ENCODE results near the gene PCDHGA1. TPM values are rescaled to one million over a fixed set of nuclear protein-coding genes. Genes with fewer than 3 reads are reported as not detected.

Gene PCDHGA1
- total and polyA plus RNA-seq, 2 of the 4 experiments (the other 2 are of a cell fraction): 0.90 to 0.92 TPM

- BruUV-seq (replicated peaks): no TSS peak
- no peak overlapping the region for H4K5ac ChIP-seq (ENCODE audit: low read depth, low read length)
- ATAC-seq (ENCODE audit: low read depth) (no peak), DNase-seq (no peak)
- H3K9me3 ChIP-seq (ENCODE audit: control insufficient read depth, insufficient read depth, low read length): peaks cover 59% of the 10 kb centered on the region
- POLR2A ChIA-PET (ENCODE audit: unreplicated experiment): no interaction called here
- dilution Hi-C loops (cut with HindIII; ENCODE audit: low sequenced_read_pairs, unreplicated experiment): no loop called here
- no peak overlapping the region for H2AFZ ChIP-seq (replicated peaks; ENCODE audit: low read length, poor library complexity)
- H3K4me2 ChIP-seq (ENCODE audit: low read depth, low read length): no peak overlapping the region
- no peaks in the 10 kb centered on the region for H3K27me3 ChIP-seq (ENCODE audit: control insufficient read depth, insufficient read depth, low read length)
- no peak overlapping the region for H2BK15ac ChIP-seq (ENCODE audit: low read depth, low read length)
- CTCF ChIA-PET: no interaction called here
- intact Hi-C loops (cut with micrococcal nuclease): loop anchor here (5.0 kb wide), 1 partner anchor 82 kb away; no protein-coding TSS in a partner anchor
- no peak overlapping the region for H4K91ac ChIP-seq (ENCODE audit: insufficient read depth, low read depth, low read length)
- H2BK20ac ChIP-seq (ENCODE audit: low read depth, low read length): no peak overlapping the region
- no peak overlapping the region for H3K23ac ChIP-seq (ENCODE audit: low read depth, low read length)
- H4K20me1 ChIP-seq (ENCODE audit: insufficient read depth, low read length): no peaks in the 10 kb centered on the region
- 52% methylated on average over 36 of the region's 64 CpGs; no CpG with 5 or more reads in 1 of the 2 experiments for WGBS, 2 experiments (ENCODE audit: extremely low coverage in 2 of 2, insufficient read length in 1 of 2)
- no peak overlapping the region for H3K27ac ChIP-seq (ENCODE audit: insufficient read depth, low read length)
- H3K18ac ChIP-seq (ENCODE audit: low read depth, low read length): no peak overlapping the region
- H2BK5ac ChIP-seq (ENCODE audit: low read depth, low read length, poor library complexity, severe bottlenecking): no peak overlapping the region
- TF ChIP-seq ELK1 (IDR thresholded peaks at IDR 0.05; ENCODE audit: borderline replicate concordance, low read depth, low read length) (no peak), CEBPB (IDR thresholded peaks at IDR 0.05; ENCODE audit: low read depth, low read length) (peak; percentile 34; the same call in 1 of the 2 replicates)
- H3K14ac ChIP-seq (replicated peaks; ENCODE audit: low read depth, low read length): no peak overlapping the region
- no peaks in the 10 kb centered on the region for H3K4me1 ChIP-seq (ENCODE audit: control insufficient read depth, insufficient read depth, low read length)
- H2AK5ac ChIP-seq (ENCODE audit: low read depth, low read length): no peak overlapping the region
- no peak overlapping the region for H2AK9ac ChIP-seq (replicated peaks; ENCODE audit: low read depth, low read length, poor library complexity)
- peaks cover 10 to 12% of the 10 kb centered on the region in 2 experiments; a peak in 3 of 4 replicates for H3K79me1 ChIP-seq (ENCODE audit: low read depth in 1 of 2, low read length in 2 of 2)
- H3K4me3 ChIP-seq (ENCODE audit: insufficient read depth, low read depth, low read length): no peak overlapping the region
- no peak overlapping the region for H2BK120ac ChIP-seq (ENCODE audit: low read depth, low read length)
- H3K4ac ChIP-seq (ENCODE audit: low read depth, low read length): no peak overlapping the region
- no peak overlapping the region for H3K56ac ChIP-seq (ENCODE audit: extremely low read depth, insufficient read depth, low read length)
- H3K36me3 ChIP-seq (ENCODE audit: control insufficient read depth, insufficient read depth, low read length): peaks cover 17% of the 10 kb centered on the region; the same call in 1 of the 2 replicates
- in situ Hi-C loops (cut with MboI; ENCODE audit: low sequenced_read_pairs): no loop called here
- no peak overlapping the region for H4K8ac ChIP-seq (ENCODE audit: low read depth in 2 of 2, low read length in 2 of 2)
- H3K9ac ChIP-seq (ENCODE audit: low read depth, low read length): no peak overlapping the region
- H3K9me1 ChIP-seq (ENCODE audit: insufficient read depth, low read length): no peaks in the 10 kb centered on the region
Observed at GRCh38 chr5:141409598-141410306, 79.4 kb downstream of the PCDHGA1 start.
